K562 (cell line): ENCODE measurements around the gene PGM2L1. TPM values are rescaled to one million over a fixed set of nuclear protein-coding genes. Genes with fewer than 3 reads are reported as not detected.

Source experiments
- CTBP1 ChIP-seq: fragments of 450-650 bp; IDR thresholded peaks from 2 replicates; pipeline ENCODE4 v1.6.1; 2016; ENCODE audit warnings: borderline replicate concordance
- CXXC5 ChIP-seq: fragments of 250-450 bp; sonication (Bioruptor Pico); IDR thresholded peaks from 2 replicates; pipeline ENCODE4 v1.8.0; 2022; ENCODE audit warnings: inconsistent platforms, mild to moderate bottlenecking, moderate library complexity
- EZH2 ChIP-seq: IDR thresholded peaks from 2 replicates; pipeline ENCODE4 v1.6.1; 2012; ENCODE audit warnings: low read depth, mild to moderate bottlenecking, inconsistent platforms, low read length, borderline replicate concordance
- HNRNPLL ChIP-seq: fragments of 200-400 bp; formaldehyde crosslinking; IDR thresholded peaks from 2 replicates; pipeline ENCODE4 v1.6.1; 2017; ENCODE audit warnings: low read length, low read depth, mild to moderate bottlenecking; ENCODE audit not compliant: poor library complexity, severe bottlenecking
- IFI16 ChIP-seq: fragments of 250-450 bp; sonication (Bioruptor Pico); IDR thresholded peaks from 2 replicates; pipeline ENCODE4 v2.1.2; 2022; ENCODE audit warnings: mild to moderate bottlenecking, inconsistent platforms
- JUN ChIP-seq, 2 experiments: sonication (generic) in 1 of 2; formaldehyde crosslinking in 1 of 2; IDR thresholded peaks; 2 replicates each; pipeline versions ENCODE4 v1.6.1 to v1.8.0; 2012 to 2022; ENCODE audit warnings: borderline replicate concordance in 2 of 2, mild to moderate bottlenecking in 2 of 2, improper control_type of control experiment in 1 of 2, low read depth in 1 of 2, low read length in 1 of 2, missing genetic modification reagents in 1 of 2
- MYC ChIP-seq, 2 experiments: fragments of 250-450 bp in 1 of 2; sonication (Bioruptor Pico) in 1 of 2; IDR thresholded peaks; 2 replicates each; pipeline versions ENCODE4 v1.5.1 to v1.6.1; 2012 to 2021; ENCODE audit warnings: low read depth in 2 of 2, borderline replicate concordance in 1 of 2, improper control_type of control experiment in 1 of 2, low read length in 1 of 2, mild to moderate bottlenecking in 1 of 2, moderate library complexity in 1 of 2
- NFYB ChIP-seq: IDR thresholded peaks from 2 replicates; pipeline ENCODE4 v1.6.1; 2011; ENCODE audit warnings: mild to moderate bottlenecking, moderate library complexity; ENCODE audit not compliant: insufficient read length; ENCODE audit errors: extremely low read depth
- SETDB1 ChIP-seq: IDR thresholded peaks from one replicate; pipeline ENCODE4 v1.6.1; 2012; ENCODE audit warnings: low read length, control low read depth, inconsistent platforms
- SIN3A ChIP-seq, 2 experiments: fragments of 150-350 bp in 1 of 2; IDR thresholded peaks; 2 replicates each; pipeline ENCODE4 v1.6.1; 2011 to 2016; ENCODE audit warnings: borderline replicate concordance in 2 of 2, low read depth in 2 of 2, low read length in 2 of 2, mild to moderate bottlenecking in 2 of 2, moderate library complexity in 2 of 2; ENCODE audit not compliant: control insufficient read depth in 1 of 2
- SMARCA5 ChIP-seq: fragments of 450-650 bp; IDR thresholded peaks from 2 replicates; pipeline ENCODE4 v1.6.1; 2016
- SRSF1 ChIP-seq: fragments of 200-400 bp; formaldehyde crosslinking; IDR thresholded peaks from 2 replicates; pipeline ENCODE4 v1.6.1; 2017; ENCODE audit warnings: mild to moderate bottlenecking, low read depth, low read length, moderate library complexity
- TAF9B ChIP-seq: fragments of 450-650 bp; IDR thresholded peaks from 2 replicates; pipeline ENCODE4 v1.6.1; 2018; ENCODE audit warnings: mild to moderate bottlenecking; ENCODE audit not compliant: partially characterized antibody
- TEAD1 ChIP-seq, 2 experiments: fragments of 450-650 bp in 1 of 2; sonication (generic) in 1 of 2; formaldehyde crosslinking; IDR thresholded peaks; 2 replicates each; pipeline versions ENCODE4 v1.4.0 to v1.8.0; 2020 to 2022; ENCODE audit warnings: mild to moderate bottlenecking in 2 of 2, missing genetic modification reagents in 1 of 2
- ZC3H4 ChIP-seq: sonication (generic); formaldehyde crosslinking; IDR thresholded peaks from 2 replicates; pipeline ENCODE4 v1.9.0; 2021; ENCODE audit warnings: missing genetic modification reagents, borderline replicate concordance
- ZFP1 ChIP-seq: fragments of 450-650 bp; formaldehyde crosslinking; IDR thresholded peaks from 2 replicates; pipeline ENCODE4 v1.4.0; 2020; ENCODE audit warnings: mild to moderate bottlenecking, mixed read lengths
- ZNF212 ChIP-seq: fragments of 450-650 bp; formaldehyde crosslinking; IDR thresholded peaks from 2 replicates; pipeline ENCODE4 v1.4.0; 2020; ENCODE audit warnings: mild to moderate bottlenecking
- ZNF224 ChIP-seq: sonication (generic); formaldehyde crosslinking; IDR thresholded peaks from 2 replicates; pipeline ENCODE4 v1.8.0; 2022; ENCODE audit warnings: mild to moderate bottlenecking, missing genetic modification reagents
- ZNF778 ChIP-seq: fragments of 450-650 bp; formaldehyde crosslinking; IDR thresholded peaks from 2 replicates; pipeline ENCODE4 v1.4.0; 2020; ENCODE audit warnings: mild to moderate bottlenecking, moderate library complexity
- polyA plus RNA-seq, 8 experiments: library from polyadenylated mRNA; depleted of rRNA in 4 of 8; stranded (reverse) in 5 of 8; unstranded in 3 of 8; fragments of >200 nt; fragmentation: Nextera tagmentation in 2 of 8; fragmentation: Illumina TruSeq in 1 of 8; extraction: Ambion mirVana in 2 of 8; extraction: Trizol in 1 of 8; gene quantifications; 2 replicates each; pipeline versions ENCODE4 v1.2.1 to v1.2.3, GENCODE V29; 2011 to 2014; ENCODE audit warnings: inconsistent platforms in 1 of 8, missing spikeins in 1 of 8
- total RNA-seq, 7 experiments: library from RNA; depleted of rRNA in 6 of 7; stranded (reverse); fragments of >200 nt in 6 of 7; fragmentation: Illumina TruSeq in 2 of 7; extraction: Trizol in 2 of 7; gene quantifications; 2 replicates each; pipeline versions ENCODE4 v1.2.1 to v1.2.3, GENCODE V29; 2011 to 2021; ENCODE audit warnings: low replicate concordance in 1 of 7
- TF ChIP-seq, protein P1 (sequence below): fragments of 250-450 bp; sonication (Bioruptor Pico); IDR thresholded peaks from 2 replicates; pipeline ENCODE4 v1.8.0; 2021; ENCODE audit warnings: borderline replicate concordance, mild to moderate bottlenecking, moderate library complexity; ENCODE audit not compliant: poor library complexity, severe bottlenecking
- TF ChIP-seq, protein P2 (sequence below): sonication (generic); formaldehyde crosslinking; IDR thresholded peaks from 2 replicates; pipeline ENCODE4 v1.8.0; 2022; ENCODE audit warnings: mild to moderate bottlenecking, missing genetic modification reagents
- TF ChIP-seq, protein P3 (sequence below): fragments of 450-650 bp; conservative IDR thresholded peaks from 2 replicates; pipeline ENCODE4 v1.6.1; 2016; ENCODE audit warnings: missing genetic modification characterization, low read depth, mild to moderate bottlenecking, missing compliant biosample characterization, moderate library complexity
- TF ChIP-seq, protein P4 (sequence below): sonication (generic); formaldehyde crosslinking; IDR thresholded peaks from 2 replicates; pipeline ENCODE4 v1.8.0; 2022; ENCODE audit warnings: missing genetic modification reagents, mild to moderate bottlenecking, borderline replicate concordance

PGM2L1 gene
- total and polyA plus RNA-seq, 9 of the 15 experiments (the other 6 are each of a cell fraction or from before 2014, with no cell fraction given), result 0.32 to 0.95 (median 0.63) TPM

DNA sequence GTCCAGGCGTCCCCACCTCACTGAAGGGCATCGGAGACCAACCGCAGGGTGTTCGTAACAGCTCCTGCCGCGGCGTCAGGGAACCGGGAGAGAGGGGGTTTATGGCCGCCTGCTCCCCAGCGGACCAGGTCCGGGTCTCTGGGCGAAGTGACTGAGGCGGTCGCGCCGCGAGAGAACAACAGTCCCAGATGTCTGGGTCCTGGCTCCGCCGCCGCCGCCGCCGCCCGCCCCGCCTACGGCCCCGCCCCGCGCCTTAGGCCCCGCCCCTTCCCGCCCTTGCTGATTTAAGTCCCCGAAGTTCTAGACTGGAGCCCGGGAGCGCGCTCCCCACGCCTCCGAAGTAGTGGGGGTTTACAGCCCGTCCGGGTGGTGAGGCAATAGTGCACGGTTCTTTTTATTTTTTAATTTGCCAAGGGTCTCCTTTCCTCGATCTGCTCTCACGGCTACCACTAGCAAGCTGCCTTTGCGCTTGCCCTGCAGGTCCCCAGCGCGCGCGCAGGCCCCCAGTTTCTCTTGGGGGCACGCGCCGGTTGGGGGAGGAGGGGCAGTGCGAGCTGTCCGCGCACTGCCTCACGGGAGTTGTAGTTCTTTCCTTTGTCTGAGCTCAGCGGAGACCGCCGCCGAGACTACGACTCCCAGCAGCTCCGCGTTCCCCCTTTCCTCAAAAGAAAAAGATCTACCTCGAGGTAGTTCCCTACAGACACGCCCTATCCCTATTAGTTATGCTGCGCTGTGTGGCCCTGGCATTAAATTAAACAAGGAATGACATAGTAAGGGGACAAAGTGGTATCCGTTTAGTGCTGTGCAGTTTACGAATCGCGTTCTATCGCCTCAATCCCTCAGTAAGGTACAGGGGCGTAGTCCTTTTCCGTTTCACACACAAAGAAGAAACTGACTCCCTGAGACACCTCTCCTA, at the start of gene PGM2L1 (continued):
- TF ChIP-seq SRSF1 (no peak), MYC (IDR thresholded peaks at IDR 0.05; ENCODE audit: low read depth, low read length) (peak; percentile 92), MYC (CRISPR knock-in tag; IDR thresholded peaks at IDR 0.05; ENCODE audit: borderline replicate concordance, low read depth) (no peak), HNRNPLL (no peak), TAF9B (peak; percentile 13), ZFP1 (CRISPR knock-in tag) (no peak), EZH2 (no peak), NFYB (no peak), JUN (IDR thresholded peaks at IDR 0.05; ENCODE audit: borderline replicate concordance, low read depth, low read length) (peak; percentile 51; the same call in 1 of the 2 replicates), JUN (CRISPR knock-in tag; IDR thresholded peaks at IDR 0.05; ENCODE audit: borderline replicate concordance) (no peak), ZNF224 (CRISPR knock-in tag) (no peak), CXXC5 (peak; percentile 90), IFI16 (CRISPR knock-in tag) (no peak), SIN3A (IDR thresholded peaks at IDR 0.05; ENCODE audit: borderline replicate concordance in 2 of 2, control insufficient read depth in 1 of 2, low read depth in 2 of 2, low read length in 2 of 2) (0 out of 4 replicates have a peak, but pooled peaks of 1 of the 2 experiments have one; percentile 40), ZC3H4 (CRISPR knock-in tag) (no peak), ZNF778 (no peak), SETDB1 (no peak), ZNF212 (no peak), CTBP1 (peak; percentile 10; the same call in 1 of the 2 replicates), SMARCA5 (no peak), TEAD1 (CRISPR knock-in tag; IDR thresholded peaks at IDR 0.05) (peak in 1 of 2 experiments; percentile 25; a peak in 1 of 4 replicates)
- TF ChIP-seq, protein P1, sequence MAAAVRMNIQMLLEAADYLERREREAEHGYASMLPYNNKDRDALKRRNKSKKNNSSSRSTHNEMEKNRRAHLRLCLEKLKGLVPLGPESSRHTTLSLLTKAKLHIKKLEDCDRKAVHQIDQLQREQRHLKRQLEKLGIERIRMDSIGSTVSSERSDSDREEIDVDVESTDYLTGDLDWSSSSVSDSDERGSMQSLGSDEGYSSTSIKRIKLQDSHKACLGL (CRISPR knock-in tag), result peak; percentile 30
- TF ChIP-seq, protein P2, sequence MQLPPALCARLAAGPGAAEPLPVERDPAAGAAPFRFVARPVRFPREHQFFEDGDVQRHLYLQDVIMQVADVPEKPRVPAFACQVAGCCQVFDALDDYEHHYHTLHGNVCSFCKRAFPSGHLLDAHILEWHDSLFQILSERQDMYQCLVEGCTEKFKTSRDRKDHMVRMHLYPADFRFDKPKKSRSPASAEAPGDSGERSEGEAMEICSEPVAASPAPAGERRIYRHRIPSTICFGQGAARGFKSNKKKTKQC (CRISPR knock-in tag), result peak; percentile 42; the same call in 1 of the 2 replicates
- TF ChIP-seq, protein P3, sequence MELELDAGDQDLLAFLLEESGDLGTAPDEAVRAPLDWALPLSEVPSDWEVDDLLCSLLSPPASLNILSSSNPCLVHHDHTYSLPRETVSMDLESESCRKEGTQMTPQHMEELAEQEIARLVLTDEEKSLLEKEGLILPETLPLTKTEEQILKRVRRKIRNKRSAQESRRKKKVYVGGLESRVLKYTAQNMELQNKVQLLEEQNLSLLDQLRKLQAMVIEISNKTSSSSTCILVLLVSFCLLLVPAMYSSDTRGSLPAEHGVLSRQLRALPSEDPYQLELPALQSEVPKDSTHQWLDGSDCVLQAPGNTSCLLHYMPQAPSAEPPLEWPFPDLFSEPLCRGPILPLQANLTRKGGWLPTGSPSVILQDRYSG (tag), result 0 out of 2 replicates have a peak, but pooled peaks have one; percentile 47
- TF ChIP-seq, protein P4, sequence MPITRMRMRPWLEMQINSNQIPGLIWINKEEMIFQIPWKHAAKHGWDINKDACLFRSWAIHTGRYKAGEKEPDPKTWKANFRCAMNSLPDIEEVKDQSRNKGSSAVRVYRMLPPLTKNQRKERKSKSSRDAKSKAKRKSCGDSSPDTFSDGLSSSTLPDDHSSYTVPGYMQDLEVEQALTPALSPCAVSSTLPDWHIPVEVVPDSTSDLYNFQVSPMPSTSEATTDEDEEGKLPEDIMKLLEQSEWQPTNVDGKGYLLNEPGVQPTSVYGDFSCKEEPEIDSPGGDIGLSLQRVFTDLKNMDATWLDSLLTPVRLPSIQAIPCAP (CRISPR knock-in tag), result no peak
